GM15510 (cell line): ENCODE data around the gene SALL3.

Experiments used
- POLR2A ChIP-seq: IDR thresholded peaks from 3 replicates; pipeline ENCODE4 v1.6.1; 2011; ENCODE audit warnings: borderline replicate concordance; ENCODE audit not compliant: insufficient read length; ENCODE audit errors: extremely low read depth

Gene SALL3

GRCh38 chr18:79046522-79046921 lies 66.9 kb downstream of the SALL3 start:
- no peak for TF ChIP-seq POLR2A

DNA sequence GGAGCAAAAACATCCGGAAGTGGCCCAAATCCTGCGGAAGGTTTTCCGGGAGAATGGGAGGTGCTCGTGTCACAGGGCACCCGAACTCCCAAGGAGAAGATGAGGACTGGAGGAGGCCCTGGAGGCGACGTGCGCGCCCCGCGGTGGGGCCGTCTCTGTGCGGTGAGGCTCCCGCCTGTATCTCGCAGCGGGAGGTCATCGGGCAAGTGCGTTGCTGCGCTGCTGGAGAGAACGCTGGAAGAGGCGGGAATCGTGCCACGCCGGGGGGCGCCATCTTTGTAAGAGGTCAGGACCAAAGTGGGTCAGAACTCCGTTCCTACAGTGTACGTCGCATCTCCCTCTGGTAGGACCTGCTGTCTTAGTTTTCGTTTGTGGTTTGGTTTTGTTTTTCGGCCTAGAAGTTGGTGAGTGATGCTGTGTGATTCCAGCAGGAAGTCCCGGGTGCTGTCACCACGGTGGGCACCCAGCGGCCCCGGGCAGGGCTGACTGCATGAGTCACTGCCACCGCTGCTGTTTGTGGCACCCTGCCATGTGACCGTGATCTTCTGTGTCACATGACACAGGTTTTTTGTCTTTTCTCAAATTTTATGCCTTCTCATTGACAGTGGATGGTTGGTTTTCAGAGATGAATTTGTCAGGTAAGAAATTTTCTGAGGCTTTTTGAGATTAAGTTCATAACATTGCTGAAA lies 68.1 kb downstream of the SALL3 start:
- TF ChIP-seq POLR2A = no peak

DNA sequence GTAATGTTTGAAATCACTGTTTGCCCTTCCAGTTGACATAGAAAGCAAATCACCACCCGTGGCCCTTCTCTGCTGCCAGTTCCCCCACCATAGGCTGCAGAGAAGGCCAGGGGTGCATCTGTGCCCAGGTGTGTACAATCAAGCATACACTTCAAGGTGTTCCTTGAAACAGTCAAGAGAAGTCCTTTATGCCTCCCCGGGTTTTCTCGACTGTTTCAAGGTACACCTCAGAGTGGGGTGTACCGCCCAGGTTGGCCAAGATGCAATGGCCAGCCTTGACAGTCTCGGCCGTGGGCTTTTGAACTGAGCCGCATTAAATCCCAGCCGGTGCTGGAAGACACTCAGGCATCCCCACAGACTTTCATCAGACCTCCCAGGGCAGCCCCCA lies 68.6 kb downstream of the SALL3 start:
- no peak for TF ChIP-seq POLR2A

- TF ChIP-seq POLR2A = no peak
Measured at GRCh38 chr18:79049506-79049905, 69.9 kb downstream of the SALL3 start.
